ENCODE measurements around the gene ZBTB9. TPM values are rescaled to one million over a fixed set of nuclear protein-coding genes. Genes with fewer than 3 reads are reported as not detected.

ZBTB9 gene
- total RNA-seq, 4 donors from 2014 or later, result 4.0 to 5.4 (median 4.6) TPM

- peak; percentile 100 for DNase-seq (ENCODE audit: low spot score in 2 of 2)
- intact Hi-C loops (cut with DNase I; ENCODE audit: low total_unique reads), result no loop called here
- WGBS, 2 donors, result 0 to 1% methylated on average over 31 to 41 of the region's 51 CpGs
- peak within 1 kb of the TSS; percentile 30 for H3K4me3 ChIP-seq (ENCODE audit: low read depth, poor library complexity, severe bottlenecking)
- TF ChIP-seq, protein P1, sequence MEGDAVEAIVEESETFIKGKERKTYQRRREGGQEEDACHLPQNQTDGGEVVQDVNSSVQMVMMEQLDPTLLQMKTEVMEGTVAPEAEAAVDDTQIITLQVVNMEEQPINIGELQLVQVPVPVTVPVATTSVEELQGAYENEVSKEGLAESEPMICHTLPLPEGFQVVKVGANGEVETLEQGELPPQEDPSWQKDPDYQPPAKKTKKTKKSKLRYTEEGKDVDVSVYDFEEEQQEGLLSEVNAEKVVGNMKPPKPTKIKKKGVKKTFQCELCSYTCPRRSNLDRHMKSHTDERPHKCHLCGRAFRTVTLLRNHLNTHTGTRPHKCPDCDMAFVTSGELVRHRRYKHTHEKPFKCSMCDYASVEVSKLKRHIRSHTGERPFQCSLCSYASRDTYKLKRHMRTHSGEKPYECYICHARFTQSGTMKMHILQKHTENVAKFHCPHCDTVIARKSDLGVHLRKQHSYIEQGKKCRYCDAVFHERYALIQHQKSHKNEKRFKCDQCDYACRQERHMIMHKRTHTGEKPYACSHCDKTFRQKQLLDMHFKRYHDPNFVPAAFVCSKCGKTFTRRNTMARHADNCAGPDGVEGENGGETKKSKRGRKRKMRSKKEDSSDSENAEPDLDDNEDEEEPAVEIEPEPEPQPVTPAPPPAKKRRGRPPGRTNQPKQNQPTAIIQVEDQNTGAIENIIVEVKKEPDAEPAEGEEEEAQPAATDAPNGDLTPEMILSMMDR (IDR thresholded peaks at IDR 0.05), result no peak
- TF ChIP-seq POLR2A (IDR thresholded peaks at IDR 0.05), result peak in 1 of 2 donors; percentile 8
Measured at GRCh38 chr6:33417903-33418689, 36.3 kb upstream of the ZBTB9 start, which contains the start of gene CUTA. Gene CUTA (minus strand): TSS chr6:33418107. CDS start chr6:33418000, 107 bp downstream.

DNA sequence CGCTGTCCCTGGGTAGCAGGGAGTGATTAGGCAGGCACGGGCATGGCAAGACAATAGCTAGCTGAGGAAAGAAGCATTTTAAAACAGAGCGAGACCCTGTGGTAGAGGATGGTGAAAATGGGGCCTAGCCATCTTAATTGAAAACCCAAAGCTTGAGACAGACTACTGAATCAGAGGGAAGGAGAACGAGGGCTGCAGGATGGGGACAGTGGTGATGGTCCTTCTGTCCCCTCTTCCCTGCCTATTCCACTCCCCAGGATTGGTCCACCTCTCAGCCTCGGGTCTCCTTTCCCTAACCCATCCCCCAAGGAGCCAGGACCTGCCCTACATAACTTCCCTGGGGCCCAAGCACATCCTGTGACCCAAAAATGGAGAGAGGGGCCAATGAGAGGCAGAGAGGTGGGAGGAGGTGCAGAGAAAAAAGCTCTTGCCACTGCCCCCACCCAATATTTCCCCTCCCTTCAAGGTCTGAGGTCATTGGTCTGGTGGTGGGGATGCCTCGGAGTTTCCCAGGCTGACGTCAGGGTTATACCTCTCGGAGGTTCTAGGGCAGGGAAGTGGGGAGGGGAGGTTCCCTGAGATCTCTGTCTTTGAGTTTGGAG lies 35.6 kb upstream of the ZBTB9 start:
- H3K4me3 ChIP-seq (ENCODE audit: low read depth, poor library complexity, severe bottlenecking), result no peak overlapping the region
- 39 to 42% methylated on average over 8 of the region's 8 CpGs for WGBS, 2 donors
- DNase-seq (ENCODE audit: low spot score in 2 of 2), result no peak
- intact Hi-C loops (cut with DNase I; ENCODE audit: low total_unique reads), result no loop called here
- no peak for TF ChIP-seq POLR2A (IDR thresholded peaks at IDR 0.05)
- TF ChIP-seq, protein P1 (IDR thresholded peaks at IDR 0.05), result no peak

DNA sequence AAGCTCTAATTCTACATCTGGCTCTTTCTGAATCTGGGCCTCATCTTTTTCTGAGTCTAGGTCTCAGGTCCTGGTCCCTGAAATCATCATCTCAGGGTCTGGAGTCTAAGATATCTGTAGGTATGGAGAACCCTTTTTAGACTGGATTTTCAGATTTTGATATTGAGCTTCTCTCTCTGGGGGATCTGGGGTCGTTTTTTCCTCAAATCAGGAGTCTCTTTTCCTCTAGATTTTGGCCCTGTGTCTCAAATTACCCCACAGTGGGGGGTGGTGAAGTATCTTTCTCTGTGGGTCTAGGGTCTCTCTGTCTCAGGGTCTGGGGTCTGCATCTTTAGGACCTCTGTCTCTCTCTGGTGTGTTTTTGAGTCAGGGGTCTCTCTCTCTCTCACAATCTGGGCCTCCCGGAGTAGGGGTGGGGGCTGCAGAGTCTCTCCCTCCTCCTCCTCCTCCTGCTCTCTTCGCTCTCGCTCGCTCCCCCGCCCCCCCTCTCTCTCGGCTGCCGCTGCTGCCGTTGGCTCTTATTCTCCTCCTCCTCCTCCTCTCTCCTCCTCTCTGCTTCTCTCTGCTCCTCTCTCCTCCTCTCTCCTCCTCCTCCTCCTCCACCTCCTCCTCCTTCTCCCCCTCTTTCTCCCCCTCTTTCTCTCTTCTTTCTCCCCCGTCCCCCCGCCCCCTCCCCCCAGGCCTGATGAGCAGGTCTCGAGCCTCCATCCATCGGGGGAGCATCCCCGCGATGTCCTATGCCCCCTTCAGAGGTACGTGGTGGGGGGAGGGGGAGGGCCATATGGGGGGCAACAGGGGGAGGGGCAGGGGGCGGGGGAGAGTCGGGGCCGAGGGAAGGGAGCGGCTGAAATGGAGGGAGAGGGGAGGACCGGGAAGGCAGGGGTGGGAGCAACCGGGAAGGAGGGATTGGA lies 34.5 kb upstream of the ZBTB9 start, which contains the start of gene SYNGAP1:
SYNGAP1 (plus strand) TSS at position 486 of the 911 bp plus-strand sequence; CDS start at position 686, 200 bp downstream.
- TF ChIP-seq POLR2A (IDR thresholded peaks at IDR 0.05), result no peak
- TF ChIP-seq, protein P1 (IDR thresholded peaks at IDR 0.05), result no peak
- intact Hi-C loops (cut with DNase I; ENCODE audit: low total_unique reads), result no loop called here
- DNase-seq (ENCODE audit: low spot score in 2 of 2), result peak in 1 of 2 donors; percentile 92
- H3K4me3 ChIP-seq (ENCODE audit: low read depth, poor library complexity, severe bottlenecking), result no peak within 1 kb of the TSS
- 6 to 10% methylated on average over 20 of the region's 22 CpGs for WGBS, 2 donors

DNA sequence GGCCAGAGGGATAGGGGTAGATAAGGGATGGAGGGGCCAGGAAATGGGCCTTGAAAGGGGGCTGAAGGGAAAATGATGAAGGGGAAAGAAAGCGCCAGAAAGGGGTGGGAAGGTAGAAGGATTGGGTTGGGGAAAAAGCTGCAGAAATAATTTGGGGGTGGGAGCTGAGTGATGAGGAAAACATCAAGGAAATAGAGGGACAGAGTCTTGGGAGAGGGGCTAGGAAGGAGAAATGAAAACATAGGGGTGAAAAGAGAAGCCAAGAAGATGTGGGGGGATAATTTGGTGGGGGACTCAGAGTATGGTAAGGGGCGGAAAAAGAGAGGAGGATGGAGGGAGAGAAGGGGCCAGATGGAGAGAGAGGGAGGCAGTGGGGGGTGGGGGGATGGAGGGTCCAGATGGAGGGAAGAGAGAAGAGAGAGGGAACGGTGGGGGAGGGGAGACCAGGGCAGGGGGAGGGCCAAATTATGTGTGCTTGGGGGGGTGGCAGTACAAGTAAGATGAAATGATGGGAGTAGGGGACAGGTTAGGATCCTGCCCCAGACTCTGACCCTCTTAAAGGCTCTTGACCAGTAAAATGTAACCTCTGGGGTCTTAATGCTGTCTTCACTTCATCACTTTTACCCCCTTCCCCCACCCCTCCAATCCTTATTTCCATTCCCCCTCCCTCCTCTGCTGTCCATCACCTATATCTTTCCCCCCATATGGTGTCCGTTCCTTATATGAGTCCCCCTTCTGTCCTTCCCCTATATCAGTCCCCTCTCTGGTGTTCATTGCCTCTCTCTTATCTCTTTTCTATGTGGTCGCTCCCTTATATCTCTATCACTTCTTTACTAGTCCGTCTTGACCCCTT lies 33.7 kb upstream of the ZBTB9 start:
- no peak for DNase-seq (ENCODE audit: low spot score in 2 of 2)
- intact Hi-C loops (cut with DNase I; ENCODE audit: low total_unique reads), result no loop called here
- WGBS, 2 donors, result 68 to 74% methylated on average over 6 of the region's 6 CpGs
- no peak overlapping the region for H3K4me3 ChIP-seq (ENCODE audit: low read depth, poor library complexity, severe bottlenecking)
- TF ChIP-seq, protein P1 (IDR thresholded peaks at IDR 0.05), result no peak
- TF ChIP-seq POLR2A (IDR thresholded peaks at IDR 0.05), result no peak

DNA sequence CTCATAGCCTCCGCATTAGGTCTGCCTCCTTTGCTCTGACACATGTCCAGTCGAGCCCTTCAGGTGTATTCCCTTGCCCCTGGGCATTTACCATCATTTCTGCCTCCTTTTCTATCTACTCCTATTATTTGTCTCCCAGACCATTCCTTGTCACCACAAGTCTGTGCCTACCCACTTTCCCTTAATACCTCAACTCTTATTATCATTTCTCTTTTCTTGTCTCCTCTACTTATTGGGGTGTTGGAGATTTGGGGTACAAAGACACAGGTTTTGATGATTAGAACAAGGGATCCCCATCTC lies 33.1 kb upstream of the ZBTB9 start:
- 77 to 83% methylated on average over 2 of the region's 2 CpGs for WGBS, 2 donors
- intact Hi-C loops (cut with DNase I; ENCODE audit: low total_unique reads), result no loop called here
- TF ChIP-seq POLR2A (IDR thresholded peaks at IDR 0.05), result no peak
- TF ChIP-seq, protein P1 (IDR thresholded peaks at IDR 0.05), result no peak
- H3K4me3 ChIP-seq (ENCODE audit: low read depth, poor library complexity, severe bottlenecking), result no peak overlapping the region
- DNase-seq (ENCODE audit: low spot score in 2 of 2), result no peak

Measured in lower leg skin (tissue), 4 donors.